K562 (cell line): ENCODE results near the gene CSMD2. TPM values are rescaled to one million over a fixed set of nuclear protein-coding genes. Genes with fewer than 3 reads are reported as not detected.
A peak's percentile ranks its signal among the peaks of the same experiment; 100 is the strongest.

Experiments used
- ATAC-seq: fragments of 200-7000 bp; cut with Tn5 transposase; 3 replicates; pipeline ENCODE4 v1.9.1; 2020; ENCODE audit warnings: moderate library complexity
- BruUV-seq: library from RNA; stranded (reverse); fragments of 400-500 nt; replicated peaks from 2 replicates; lab custom pipeline; 2021; lab: Mats Ljungman, UMichigan
- CTCF ChIA-PET: fragments of 300-600 bp; formaldehyde crosslinking; extraction: SDS; loops from one replicate; lab custom pipeline; 2021; ENCODE audit warnings: low intra/inter-chr PET ratio; lab: Yijun Ruan, JAX
- POLR2A ChIA-PET: fragments of 300-600, 350-650 bp; sonication (Branson Sonifier 250); formaldehyde crosslinking; extraction: SDS; loops from one replicate; lab custom pipeline; 2021; ENCODE audit warnings: antibody characterized with exemption, inconsistent platforms; lab: Yijun Ruan, JAX
- DNase-seq, 4 experiments: peaks; one replicate each; pipeline versions ENCODE4 v3.0.0 to v3.0.0-alpha.2; 2011 to 2018; ENCODE audit warnings: low spot score in 3 of 4, mixed read lengths in 3 of 4; ENCODE audit errors: extremely low read depth in 1 of 4
- FAIRE-seq: peaks from 2 replicates; lab custom pipeline; 2011; peaks lifted over from hg19 to GRCh38; lab: Jason Lieb, UNC
- H2AFZ ChIP-seq: 2 replicates; pipeline ENCODE4 v1.6.0; 2011; ENCODE audit warnings: low read depth, low read length, control low read depth, inconsistent platforms
- H3K27ac ChIP-seq: fragments of 200-600 bp; 3 replicates; pipeline ENCODE4 v1.8.0; 2011; ENCODE audit warnings: low read depth, mild to moderate bottlenecking, control low read depth, inconsistent platforms, low read length, moderate library complexity, mixed read lengths; ENCODE audit errors: extremely low read depth
- H3K27me3 ChIP-seq, 2 experiments: fragments of 300-600 bp in 1 of 2; 2 replicates in 1 of 2; 3 replicates in 1 of 2; pipeline versions ENCODE4 v1.6.0 to v1.8.0; 2011; ENCODE audit warnings: inconsistent platforms in 2 of 2, low read length in 2 of 2, mild to moderate bottlenecking in 1 of 2, mixed read lengths in 1 of 2, moderate library complexity in 1 of 2; ENCODE audit not compliant: control insufficient read depth in 2 of 2, insufficient read depth in 2 of 2
- H3K36me3 ChIP-seq: fragments of 300-600 bp; 3 replicates; pipeline ENCODE4 v1.8.0; 2011; ENCODE audit warnings: mild to moderate bottlenecking, low read length, inconsistent platforms; ENCODE audit not compliant: control insufficient read depth, insufficient read depth
- H3K4me1 ChIP-seq, 2 experiments: fragments of 200-600 bp in 1 of 2; replicated peaks in 1 of 2; 2 replicates in 1 of 2; 3 replicates in 1 of 2; pipeline versions ENCODE4 v1.5.1 to v1.8.0; 2011; ENCODE audit warnings: inconsistent platforms in 2 of 2, low read length in 2 of 2, mild to moderate bottlenecking in 1 of 2, mixed read lengths in 1 of 2, moderate library complexity in 1 of 2; ENCODE audit not compliant: control insufficient read depth in 2 of 2, insufficient read depth in 2 of 2
- H3K4me2 ChIP-seq: 2 replicates; pipeline ENCODE4 v1.6.1; 2011; ENCODE audit warnings: low read length, control low read depth, inconsistent platforms, mixed read lengths; ENCODE audit not compliant: insufficient read depth
- H3K4me3 ChIP-seq: fragments of 200-600 bp; sonication (generic), shearing (Covaris generic); 2 replicates; pipeline ENCODE4 v1.5.1; 2016; ENCODE audit warnings: control low read depth, inconsistent platforms
- H3K79me2 ChIP-seq: fragments of 200-600 bp; 3 replicates; pipeline ENCODE4 v1.8.0; 2011; ENCODE audit warnings: low read length, inconsistent platforms; ENCODE audit not compliant: control insufficient read depth, insufficient read depth
- H3K9ac ChIP-seq, 2 experiments: 2 replicates each; pipeline versions ENCODE4 v1.6.0 to v1.6.1; 2011; ENCODE audit warnings: low read depth in 2 of 2, low read length in 2 of 2, control low read depth in 1 of 2, inconsistent platforms in 1 of 2, mild to moderate bottlenecking in 1 of 2, mixed read lengths in 1 of 2; ENCODE audit not compliant: insufficient read depth in 1 of 2
- H3K9me1 ChIP-seq: one replicate; pipeline ENCODE4 v1.6.0; 2011; ENCODE audit warnings: inconsistent platforms, mild to moderate bottlenecking, low read length, moderate library complexity; ENCODE audit not compliant: control insufficient read depth, insufficient read depth
- H3K9me3 ChIP-seq: replicated peaks from 2 replicates; pipeline ENCODE4 v1.5.1; 2011; ENCODE audit warnings: low read depth, low read length, inconsistent platforms; ENCODE audit not compliant: control insufficient read depth, insufficient read depth
- H4K20me1 ChIP-seq: replicated peaks from 2 replicates; pipeline ENCODE4 v1.6.1; 2011; ENCODE audit warnings: low read length, inconsistent platforms, mixed read lengths; ENCODE audit not compliant: control insufficient read depth, insufficient read depth
- RFX5 ChIP-seq: IDR thresholded peaks from 2 replicates; pipeline ENCODE4 v1.6.1; 2011; ENCODE audit warnings: low read depth, mild to moderate bottlenecking, improper control_type of control experiment, low read length
- WGBS: fragments of 100-300 bp; shearing (Covaris generic); methylation state at CpG from one replicate; pipeline ENCODE4 v1.1.6; 2016; ENCODE audit warnings: low coverage, mixed read lengths; ENCODE audit not compliant: insufficient coverage; ENCODE audit errors: missing lambda C conversion rate; 5-methylcytosine and 5-hydroxymethylcytosine counted together
- in situ Hi-C: fragments of 300-500 bp; cut with MboI; formaldehyde crosslinking; loops from 4 replicates; pipeline ENCODE4 v1.15.0; 2018; ENCODE audit warnings: inconsistent platforms, mixed read lengths
- intact Hi-C: fragments of 100-400 bp; cut with micrococcal nuclease; formaldehyde crosslinking; loops from 2 replicates; pipeline ENCODE4 v1.14.2; 2022
- polyA plus RNA-seq, 8 experiments: library from polyadenylated mRNA; depleted of rRNA in 4 of 8; stranded (reverse) in 5 of 8; unstranded in 3 of 8; fragments of >200 nt; fragmentation: Nextera tagmentation in 2 of 8; fragmentation: Illumina TruSeq in 1 of 8; extraction: Ambion mirVana in 2 of 8; extraction: Trizol in 1 of 8; gene quantifications; 2 replicates each; pipeline versions ENCODE4 v1.2.1 to v1.2.3, GENCODE V29; 2011 to 2014; ENCODE audit warnings: inconsistent platforms in 1 of 8, missing spikeins in 1 of 8
- total RNA-seq, 7 experiments: library from RNA; depleted of rRNA in 6 of 7; stranded (reverse); fragments of >200 nt in 6 of 7; fragmentation: Illumina TruSeq in 2 of 7; extraction: Trizol in 2 of 7; gene quantifications; 2 replicates each; pipeline versions ENCODE4 v1.2.1 to v1.2.3, GENCODE V29; 2011 to 2021; ENCODE audit warnings: low replicate concordance in 1 of 7
- TF ChIP-seq, protein P1 (sequence below): fragments of 450-650 bp; formaldehyde crosslinking; IDR thresholded peaks from 2 replicates; pipeline ENCODE4 v1.4.0; 2020; ENCODE audit warnings: mild to moderate bottlenecking, mixed read lengths

The CSMD2 gene
- total and polyA plus RNA-seq, 9 of the 15 experiments (the other 6 are each of a cell fraction or from before 2014, with no cell fraction given) = not detected

DNA sequence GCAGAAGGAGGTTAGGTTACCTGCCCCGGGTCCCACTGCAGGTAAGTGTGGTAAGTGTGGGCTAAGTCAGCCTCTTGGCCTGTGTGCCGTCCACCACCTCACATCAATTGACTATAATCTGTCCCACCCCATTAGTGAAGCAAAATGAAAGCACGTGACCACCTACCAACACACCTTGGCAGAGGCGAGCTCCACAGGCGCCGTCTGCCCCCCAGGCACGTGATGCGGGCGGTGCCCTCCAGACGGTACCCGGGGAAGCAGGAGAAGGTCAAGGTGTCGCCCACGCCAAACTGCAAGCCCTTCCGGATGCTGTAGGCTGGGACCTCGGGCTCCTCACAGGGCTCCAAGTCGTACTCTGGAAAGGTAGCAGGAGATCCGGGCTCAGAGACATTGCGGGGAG, 450.6 kb downstream of the CSMD2 start:
- no peak for FAIRE-seq
- no peak overlapping the region for H3K4me3 ChIP-seq
- no peaks in the 10 kb centered on the region for H3K36me3 ChIP-seq
- ChIA-PET CTCF (no interaction called here), POLR2A (no interaction called here)
- H2AFZ ChIP-seq = no peak overlapping the region
- H3K27me3 ChIP-seq = peaks cover 0 to 5% of the 10 kb centered on the region in 2 experiments; a peak in 1 of 5 replicates
- no peak overlapping the region for H3K4me2 ChIP-seq
- in situ Hi-C loops = no loop called here
- intact Hi-C loops = no loop called here
- no peaks in the 10 kb centered on the region for H3K9me3 ChIP-seq
- no peak overlapping the region for H3K9ac ChIP-seq
- no peak for ATAC-seq
- H4K20me1 ChIP-seq = no peaks in the 10 kb centered on the region
- H3K79me2 ChIP-seq = no peaks in the 10 kb centered on the region
- no TSS peak for BruUV-seq
- no peaks in the 10 kb centered on the region for H3K4me1 ChIP-seq
- 2% methylated on average over 17 of the region's 18 CpGs for WGBS
- TF ChIP-seq RFX5 = no peak
- TF ChIP-seq, protein P1, sequence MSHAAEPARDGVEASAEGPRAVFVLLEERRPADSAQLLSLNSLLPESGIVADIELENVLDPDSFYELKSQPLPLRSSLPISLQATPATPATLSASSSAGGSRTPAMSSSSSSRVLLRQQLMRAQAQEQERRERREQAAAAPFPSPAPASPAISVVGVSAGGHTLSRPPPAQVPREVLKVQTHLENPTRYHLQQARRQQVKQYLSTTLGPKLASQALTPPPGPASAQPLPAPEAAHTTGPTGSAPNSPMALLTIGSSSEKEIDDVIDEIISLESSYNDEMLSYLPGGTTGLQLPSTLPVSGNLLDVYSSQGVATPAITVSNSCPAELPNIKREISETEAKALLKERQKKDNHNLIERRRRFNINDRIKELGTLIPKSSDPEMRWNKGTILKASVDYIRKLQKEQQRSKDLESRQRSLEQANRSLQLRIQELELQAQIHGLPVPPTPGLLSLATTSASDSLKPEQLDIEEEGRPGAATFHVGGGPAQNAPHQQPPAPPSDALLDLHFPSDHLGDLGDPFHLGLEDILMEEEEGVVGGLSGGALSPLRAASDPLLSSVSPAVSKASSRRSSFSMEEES = peak; percentile 51
- DNase-seq = no peak
- no peak overlapping the region for H3K27ac ChIP-seq
- no peaks in the 10 kb centered on the region for H3K9me1 ChIP-seq
